ENCODE results near the gene ZNF385C.

ZNF385C gene

GRCh38 chr17:42116705-42117396 is 18.6 kb upstream of the ZNF385C start:
- peak overlapping the region; percentile 47 for H3K27ac Mint-ChIP-seq
- H3K4me3 Mint-ChIP-seq, result no peak overlapping the region
- H3K36me3 Mint-ChIP-seq, result peaks cover 13% of the 10 kb centered on the region
- peaks cover 50% of the 10 kb centered on the region for H3K4me1 Mint-ChIP-seq
- H3K9me3 Mint-ChIP-seq, result no peaks in the 10 kb centered on the region
- H3K27me3 Mint-ChIP-seq, result no peaks in the 10 kb centered on the region

- no peak overlapping the region for H3K4me3 Mint-ChIP-seq
- peaks cover 13% of the 10 kb centered on the region for H3K36me3 Mint-ChIP-seq
- peaks cover 53% of the 10 kb centered on the region for H3K4me1 Mint-ChIP-seq
- no peaks in the 10 kb centered on the region for H3K9me3 Mint-ChIP-seq
- H3K27ac Mint-ChIP-seq, result no peak overlapping the region
- no peaks in the 10 kb centered on the region for H3K27me3 Mint-ChIP-seq
These were observed 15.8 kb upstream of the ZNF385C start for GRCh38 chr17:42114118-42114517.

GRCh38 chr17:42113293-42114069 is 15.2 kb upstream of the ZNF385C start:
- Mint-ChIP-seq H3K27me3 (no peaks in the 10 kb centered on the region), H3K4me3 (no peak overlapping the region), H3K9me3 (no peaks in the 10 kb centered on the region), H3K4me1 (peaks cover 54% of the 10 kb centered on the region), H3K36me3 (peaks cover 11% of the 10 kb centered on the region), H3K27ac (peak overlapping the region; percentile 46)

GRCh38 chr17:42112552-42113176 is 14.4 kb upstream of the ZNF385C start, which contains the start of gene DHX58:
Gene DHX58, minus strand, starts transcription at chr17:42112714. Its CDS starts 822 bp downstream, at chr17:42111892.
- H3K27ac Mint-ChIP-seq, result peak within 1 kb of the TSS; percentile 85
- H3K4me3 Mint-ChIP-seq, result peak within 1 kb of the TSS; percentile 81
- H3K27me3 Mint-ChIP-seq, result no peaks in the 10 kb centered on the region
- peaks cover 60% of the 10 kb centered on the region for H3K4me1 Mint-ChIP-seq
- peaks cover 10% of the 10 kb centered on the region for H3K36me3 Mint-ChIP-seq
- no peaks in the 10 kb centered on the region for H3K9me3 Mint-ChIP-seq

GRCh38 chr17:42111871-42112551 is 13.7 kb upstream of the ZNF385C start:
- peak overlapping the region; percentile 81 for H3K4me3 Mint-ChIP-seq
- H3K9me3 Mint-ChIP-seq, result no peaks in the 10 kb centered on the region
- peak overlapping the region; percentile 85 for H3K27ac Mint-ChIP-seq
- no peaks in the 10 kb centered on the region for H3K27me3 Mint-ChIP-seq
- peaks cover 60% of the 10 kb centered on the region for H3K4me1 Mint-ChIP-seq
- peaks cover 7% of the 10 kb centered on the region for H3K36me3 Mint-ChIP-seq

GRCh38 chr17:42111265-42111636 is 13.0 kb upstream of the ZNF385C start:
- Mint-ChIP-seq H3K4me3 (peak overlapping the region; percentile 11), H3K4me1 (peaks cover 54% of the 10 kb centered on the region)

GRCh38 chr17:42110301-42111264 is 12.3 kb upstream of the ZNF385C start:
- Mint-ChIP-seq H3K27me3 (no peaks in the 10 kb centered on the region), H3K27ac (peak overlapping the region; percentile 60), H3K9me3 (no peaks in the 10 kb centered on the region), H3K4me1 (peaks cover 48% of the 10 kb centered on the region), H3K4me3 (peak overlapping the region; percentile 42), H3K36me3 (peaks cover 1% of the 10 kb centered on the region)

More at GRCh38 chr17:42111265-42111636, 13.0 kb upstream of the ZNF385C start:
- no peaks in the 10 kb centered on the region for H3K27me3 Mint-ChIP-seq
- H3K9me3 Mint-ChIP-seq, result no peaks in the 10 kb centered on the region
- peak overlapping the region; percentile 59 for H3K27ac Mint-ChIP-seq
- peaks cover 3% of the 10 kb centered on the region for H3K36me3 Mint-ChIP-seq

- no peaks in the 10 kb centered on the region for H3K9me3 Mint-ChIP-seq
- H3K4me1 Mint-ChIP-seq, result peaks cover 42% of the 10 kb centered on the region
- H3K4me3 Mint-ChIP-seq, result no peak overlapping the region
- no peak overlapping the region for H3K27ac Mint-ChIP-seq
- peaks cover 2% of the 10 kb centered on the region for H3K36me3 Mint-ChIP-seq
- H3K27me3 Mint-ChIP-seq, result no peaks in the 10 kb centered on the region
These were observed 10.8 kb upstream of the ZNF385C start for GRCh38 chr17:42109086-42109485.

GRCh38 chr17:42107597-42108576 is 9.6 kb upstream of the ZNF385C start:
- Mint-ChIP-seq H3K27ac (peak overlapping the region; percentile 41), H3K36me3 (peaks cover 2% of the 10 kb centered on the region), H3K9me3 (no peaks in the 10 kb centered on the region), H3K4me3 (peak overlapping the region; percentile 44), H3K4me1 (peaks cover 41% of the 10 kb centered on the region), H3K27me3 (no peaks in the 10 kb centered on the region)

- no peaks in the 10 kb centered on the region for H3K9me3 Mint-ChIP-seq
- H3K27me3 Mint-ChIP-seq, result no peaks in the 10 kb centered on the region
- H3K36me3 Mint-ChIP-seq, result peaks cover 5% of the 10 kb centered on the region
- H3K4me3 Mint-ChIP-seq, result peak overlapping the region; percentile 42
- peaks cover 34% of the 10 kb centered on the region for H3K4me1 Mint-ChIP-seq
- H3K27ac Mint-ChIP-seq, result no peak overlapping the region
These were observed 8.9 kb upstream of the ZNF385C start for GRCh38 chr17:42107124-42107523.

- Mint-ChIP-seq H3K4me1 (peaks cover 24% of the 10 kb centered on the region), H3K4me3 (no peak overlapping the region), H3K36me3 (peaks cover 5% of the 10 kb centered on the region), H3K27me3 (no peaks in the 10 kb centered on the region), H3K9me3 (no peaks in the 10 kb centered on the region), H3K27ac (no peak overlapping the region)
These were observed 7.7 kb upstream of the ZNF385C start for GRCh38 chr17:42106009-42106408.

- Mint-ChIP-seq H3K27me3 (no peaks in the 10 kb centered on the region), H3K36me3 (peaks cover 5% of the 10 kb centered on the region), H3K9me3 (no peaks in the 10 kb centered on the region), H3K4me1 (peaks cover 14% of the 10 kb centered on the region), H3K4me3 (no peak overlapping the region), H3K27ac (no peak overlapping the region)
These were observed 6.0 kb upstream of the ZNF385C start for GRCh38 chr17:42104264-42104663.

- no peak overlapping the region for H3K4me3 Mint-ChIP-seq
- peaks cover 5% of the 10 kb centered on the region for H3K36me3 Mint-ChIP-seq
- no peak overlapping the region for H3K27ac Mint-ChIP-seq
- H3K27me3 Mint-ChIP-seq, result no peaks in the 10 kb centered on the region
- no peaks in the 10 kb centered on the region for H3K9me3 Mint-ChIP-seq
- peaks cover 6% of the 10 kb centered on the region for H3K4me1 Mint-ChIP-seq
These were observed 5.1 kb upstream of the ZNF385C start for GRCh38 chr17:42103221-42103954.

All from activated naive CD4-positive, alpha-beta T cell treated with anti-CD3 and anti-CD28 coated beads, Interleukin-2, amount 50 U/mL, for 24 hours (primary cell).